Loucy (cell line): ENCODE results near the gene KCNMA1.

ENCODE experiments used
- H2AFZ ChIP-seq: fragments of 200-600 bp; sonication (generic); 2 replicates; pipeline ENCODE4 v1.6.0; 2016; ENCODE audit warnings: antibody characterized with exemption, mild to moderate bottlenecking, low read length, moderate library complexity
- H3F3A ChIP-seq: fragments of 200-600 bp; 2 replicates; pipeline ENCODE4 v1.6.0; 2016; ENCODE audit warnings: antibody characterized with exemption, low read depth, mild to moderate bottlenecking
- H3K27me3 ChIP-seq: fragments of 200-600 bp; sonication (generic); 2 replicates; pipeline ENCODE4 v1.6.1; 2014; ENCODE audit warnings: low read length, mild to moderate bottlenecking; ENCODE audit not compliant: insufficient read depth, poor library complexity, severe bottlenecking
- H3K36me3 ChIP-seq: fragments of 200-600 bp; sonication (generic); 2 replicates; pipeline ENCODE4 v1.6.1; 2016; ENCODE audit warnings: low read length; ENCODE audit not compliant: insufficient read depth
- H3K4me1 ChIP-seq: fragments of 200-600 bp; sonication (generic); 2 replicates; pipeline ENCODE4 v1.5.1; 2014; ENCODE audit warnings: low read length, mild to moderate bottlenecking; ENCODE audit not compliant: insufficient read depth, poor library complexity, severe bottlenecking
- H3K4me2 ChIP-seq: fragments of 200-600 bp; sonication (generic); 2 replicates; pipeline ENCODE4 v1.6.0; 2014; ENCODE audit warnings: antibody characterized with exemption, low read length, low read depth, mild to moderate bottlenecking; ENCODE audit not compliant: poor library complexity, severe bottlenecking
- H3K4me3 ChIP-seq: fragments of 200-600 bp; sonication (generic); 2 replicates; pipeline ENCODE4 v1.5.1; 2014; ENCODE audit warnings: low read length, mild to moderate bottlenecking, mixed read lengths; ENCODE audit not compliant: poor library complexity, severe bottlenecking
- H3K79me2 ChIP-seq: fragments of 200-600 bp; sonication (generic); 2 replicates; pipeline ENCODE4 v1.6.1; 2014; ENCODE audit warnings: low read length; ENCODE audit not compliant: insufficient read depth
- H3K9ac ChIP-seq: fragments of 200-600 bp; sonication (generic); 2 replicates; pipeline ENCODE4 v1.6.0; 2014; ENCODE audit warnings: mild to moderate bottlenecking, low read depth, low read length, moderate library complexity; ENCODE audit not compliant: poor library complexity, severe bottlenecking
- H3K9me2 ChIP-seq: fragments of 200-600 bp; sonication (generic); replicated peaks from 2 replicates; pipeline ENCODE4 v1.6.1; 2016; ENCODE audit warnings: low read depth, low read length, mixed read lengths
- H3K9me3 ChIP-seq: fragments of 200-600 bp; sonication (generic); 2 replicates; pipeline ENCODE4 v1.6.1; 2014; ENCODE audit warnings: mild to moderate bottlenecking, antibody characterized with exemption, low read length, low read depth; ENCODE audit not compliant: insufficient read depth
- H4K20me1 ChIP-seq: fragments of 200-600 bp; sonication (generic); 2 replicates; pipeline ENCODE4 v1.6.0; 2014; ENCODE audit warnings: antibody characterized with exemption, low read length, mild to moderate bottlenecking; ENCODE audit not compliant: insufficient read depth, poor library complexity, severe bottlenecking
- CTCF ChIP-seq: fragments of 200-600 bp; sonication (generic); conservative IDR thresholded peaks from 2 replicates; pipeline ENCODE4 v1.5.1; 2014; ENCODE audit warnings: mild to moderate bottlenecking, antibody characterized with exemption, low read length
- EZH2phosphoT487 ChIP-seq: fragments of 200-600 bp; IDR thresholded peaks from 2 replicates; pipeline ENCODE4 v1.6.1; 2018; ENCODE audit warnings: antibody characterized with exemption, mild to moderate bottlenecking, moderate library complexity, borderline replicate concordance

KCNMA1 gene

GRCh38 chr10:77530011-77530410, 107.6 kb downstream of the KCNMA1 start:
- H3K4me3 ChIP-seq, result no peak overlapping the region
- no peaks in the 10 kb centered on the region for H3K79me2 ChIP-seq
- peaks cover 7% of the 10 kb centered on the region for H3K4me1 ChIP-seq
- H3K9ac ChIP-seq, result no peak overlapping the region
- H3K9me2 ChIP-seq, result no peaks in the 10 kb centered on the region
- no peaks in the 10 kb centered on the region for H4K20me1 ChIP-seq
- H3K4me2 ChIP-seq, result no peak overlapping the region
- no peak overlapping the region; the same call in 1 of the 2 replicates for H2AFZ ChIP-seq
- no peaks in the 10 kb centered on the region for H3K9me3 ChIP-seq
- H3K27me3 ChIP-seq, result peaks cover 11% of the 10 kb centered on the region
- TF ChIP-seq CTCF (no peak), EZH2phosphoT487 (no peak)
- no peaks in the 10 kb centered on the region for H3F3A ChIP-seq
- no peaks in the 10 kb centered on the region for H3K36me3 ChIP-seq

GRCh38 chr10:77529050-77529576, 108.5 kb downstream of the KCNMA1 start:
- H4K20me1 ChIP-seq, result no peaks in the 10 kb centered on the region
- H3K79me2 ChIP-seq, result no peaks in the 10 kb centered on the region
- no peak overlapping the region for H3K9ac ChIP-seq
- H3K36me3 ChIP-seq, result no peaks in the 10 kb centered on the region
- no peak overlapping the region for H2AFZ ChIP-seq
- H3K4me2 ChIP-seq, result no peak overlapping the region
- no peaks in the 10 kb centered on the region for H3F3A ChIP-seq
- TF ChIP-seq CTCF, result no peak
- TF ChIP-seq EZH2phosphoT487, result no peak
- peaks cover 7% of the 10 kb centered on the region for H3K4me1 ChIP-seq
- no peak overlapping the region for H3K4me3 ChIP-seq
- no peaks in the 10 kb centered on the region for H3K9me2 ChIP-seq
- H3K9me3 ChIP-seq, result no peaks in the 10 kb centered on the region
- H3K27me3 ChIP-seq, result peaks cover 6% of the 10 kb centered on the region

- H3K4me3 ChIP-seq, result no peak overlapping the region
- no peak overlapping the region for H3K4me2 ChIP-seq
- H3K79me2 ChIP-seq, result no peaks in the 10 kb centered on the region
- no peaks in the 10 kb centered on the region for H3K9me3 ChIP-seq
- TF ChIP-seq EZH2phosphoT487 (no peak), CTCF (no peak)
- H2AFZ ChIP-seq, result no peak overlapping the region
- peaks cover 7% of the 10 kb centered on the region for H3K4me1 ChIP-seq
- H3K9ac ChIP-seq, result no peak overlapping the region
- peaks cover 6% of the 10 kb centered on the region for H3K27me3 ChIP-seq
- no peaks in the 10 kb centered on the region for H3K9me2 ChIP-seq
- no peaks in the 10 kb centered on the region for H3F3A ChIP-seq
- no peaks in the 10 kb centered on the region for H4K20me1 ChIP-seq
- H3K36me3 ChIP-seq, result no peaks in the 10 kb centered on the region
These were observed 109.8 kb downstream of the KCNMA1 start for GRCh38 chr10:77527839-77528238.
